ENCODE results near the gene CDC37.
A peak's percentile ranks its signal among the peaks of the same experiment; 100 is the strongest.

Gene CDC37

DNA sequence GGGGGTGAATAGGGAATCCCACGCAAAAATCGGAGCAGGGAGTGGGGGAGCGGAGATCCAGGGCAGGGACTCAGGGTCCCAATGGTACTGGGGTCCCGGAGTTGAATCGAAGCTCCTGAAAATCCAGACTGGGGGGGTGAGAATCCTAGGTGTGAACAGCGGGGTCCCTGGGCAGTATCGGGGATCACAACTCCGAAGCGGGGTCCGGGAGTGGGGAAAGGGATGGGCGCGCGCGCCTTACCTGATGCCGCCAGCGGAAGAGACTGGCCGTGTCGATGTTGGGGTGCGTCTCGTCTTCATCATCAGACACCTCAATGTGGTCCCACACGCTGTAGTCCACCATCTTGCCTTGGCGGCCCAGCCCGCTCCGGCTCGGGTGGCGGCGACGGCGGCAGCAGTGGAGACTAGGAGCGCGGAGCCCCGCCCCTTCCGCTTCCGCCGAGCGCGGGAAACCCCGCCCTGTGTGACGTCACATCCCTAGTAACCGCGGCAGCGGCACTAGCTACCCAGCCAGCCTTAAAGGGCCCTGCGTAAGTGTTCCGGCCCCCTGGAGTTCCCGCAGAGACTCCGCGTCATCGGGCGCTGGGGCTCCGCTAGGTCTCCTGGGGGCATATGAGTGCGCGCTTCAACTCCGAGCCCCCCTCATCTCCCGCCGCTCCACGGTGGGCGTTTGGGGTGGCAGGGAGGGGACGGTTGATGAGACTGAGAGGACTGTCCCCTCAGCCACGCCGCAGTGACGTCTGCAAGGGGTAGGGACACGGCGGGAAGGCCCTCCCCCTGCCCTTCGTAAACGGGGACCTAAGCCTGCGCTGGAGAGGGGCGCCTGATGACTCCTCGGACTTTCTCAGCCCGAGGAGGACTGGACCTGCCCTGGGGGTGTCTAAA is at the start of gene CDC37:
TSS of gene CDC37 (minus strand) at position 406 of the 885 bp plus-strand sequence. CDS start at position 343, 63 bp downstream.
- peak within 1 kb of the TSS; percentile 74 for H3K4me3 ChIP-seq (ENCODE audit: low read length)
- DNase-seq (ENCODE audit: low read depth): peak; percentile 97
- TF ChIP-seq, protein P1, sequence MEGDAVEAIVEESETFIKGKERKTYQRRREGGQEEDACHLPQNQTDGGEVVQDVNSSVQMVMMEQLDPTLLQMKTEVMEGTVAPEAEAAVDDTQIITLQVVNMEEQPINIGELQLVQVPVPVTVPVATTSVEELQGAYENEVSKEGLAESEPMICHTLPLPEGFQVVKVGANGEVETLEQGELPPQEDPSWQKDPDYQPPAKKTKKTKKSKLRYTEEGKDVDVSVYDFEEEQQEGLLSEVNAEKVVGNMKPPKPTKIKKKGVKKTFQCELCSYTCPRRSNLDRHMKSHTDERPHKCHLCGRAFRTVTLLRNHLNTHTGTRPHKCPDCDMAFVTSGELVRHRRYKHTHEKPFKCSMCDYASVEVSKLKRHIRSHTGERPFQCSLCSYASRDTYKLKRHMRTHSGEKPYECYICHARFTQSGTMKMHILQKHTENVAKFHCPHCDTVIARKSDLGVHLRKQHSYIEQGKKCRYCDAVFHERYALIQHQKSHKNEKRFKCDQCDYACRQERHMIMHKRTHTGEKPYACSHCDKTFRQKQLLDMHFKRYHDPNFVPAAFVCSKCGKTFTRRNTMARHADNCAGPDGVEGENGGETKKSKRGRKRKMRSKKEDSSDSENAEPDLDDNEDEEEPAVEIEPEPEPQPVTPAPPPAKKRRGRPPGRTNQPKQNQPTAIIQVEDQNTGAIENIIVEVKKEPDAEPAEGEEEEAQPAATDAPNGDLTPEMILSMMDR (IDR thresholded peaks at IDR 0.05; ENCODE audit: insufficient read depth, low read depth, low read length, missing control alignments): no peak

DNA sequence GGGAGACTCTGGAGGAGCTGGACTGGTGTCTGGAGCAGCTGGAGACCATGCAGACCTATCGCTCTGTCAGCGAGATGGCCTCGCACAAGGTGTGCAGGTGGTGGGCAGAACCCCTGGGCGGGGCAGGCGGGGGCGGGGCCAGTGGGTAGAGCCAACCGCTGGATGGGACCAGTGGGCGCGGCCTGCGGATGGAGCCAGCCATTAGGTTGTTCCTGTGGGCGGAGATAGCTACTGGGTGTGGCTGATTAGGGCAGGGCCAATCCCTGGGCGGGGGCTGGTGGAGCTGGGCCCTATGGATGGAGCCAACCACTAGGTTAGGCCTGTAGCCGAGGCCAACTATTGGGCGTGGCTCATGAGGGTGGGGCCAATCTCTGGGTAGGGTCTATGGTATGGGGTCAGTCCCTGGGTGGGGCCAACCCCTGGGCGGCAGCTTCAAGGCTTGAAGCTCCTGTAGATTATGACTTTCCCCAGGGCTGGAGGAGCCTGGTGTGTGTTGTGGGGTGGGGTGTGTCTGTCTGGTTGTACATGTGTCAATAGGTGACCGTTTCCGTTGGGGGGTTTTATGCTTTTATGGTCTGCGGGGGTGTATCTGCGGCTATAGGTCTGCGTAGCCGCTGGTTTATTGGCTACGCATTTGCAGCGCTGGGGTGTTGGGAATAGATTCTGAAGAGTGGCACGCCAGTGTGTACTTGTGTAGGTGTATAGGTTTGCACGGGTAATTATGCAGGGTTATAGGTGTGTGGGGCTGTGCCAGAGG is 47.7 kb upstream of the CDC37 start:
- DNase-seq (ENCODE audit: low read depth): no peak
- H3K4me3 ChIP-seq (ENCODE audit: low read length): no peak overlapping the region
- TF ChIP-seq, protein P1 (IDR thresholded peaks at IDR 0.05; ENCODE audit: insufficient read depth, low read depth, low read length, missing control alignments): no peak

DNA sequence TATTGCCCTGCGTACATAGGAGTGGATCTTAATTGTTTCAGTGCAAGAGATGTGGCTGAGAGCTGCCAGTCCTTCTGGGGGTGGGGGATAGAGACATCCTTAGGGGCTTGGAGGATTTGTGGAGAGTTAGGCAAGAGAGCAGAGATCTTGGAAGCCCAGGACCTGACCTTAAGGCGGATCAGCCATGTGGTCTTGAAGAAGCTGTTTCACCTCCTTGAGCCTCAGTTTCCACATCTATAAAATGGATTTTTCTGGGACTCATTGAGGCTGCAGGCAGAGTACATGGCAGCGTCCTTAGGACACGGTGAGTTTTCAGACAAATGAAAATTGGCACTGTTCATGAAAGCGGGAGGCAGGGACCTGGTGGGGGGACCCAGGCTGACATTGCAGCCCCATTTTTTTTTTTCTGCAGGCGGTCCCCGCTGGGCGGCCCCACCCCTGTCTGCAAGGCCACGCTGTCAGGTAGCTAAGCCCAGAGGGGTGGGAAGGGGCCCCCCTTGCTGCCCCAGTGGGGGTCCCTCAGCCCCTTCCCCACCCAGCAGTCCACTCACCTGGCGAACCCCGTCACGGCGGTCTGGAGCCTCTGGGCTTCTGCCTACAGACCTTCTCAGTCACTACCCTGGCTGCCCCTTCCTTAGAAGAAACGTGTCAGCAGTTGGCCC is 47.0 kb upstream of the CDC37 start:
- H3K4me3 ChIP-seq (ENCODE audit: low read length): no peak overlapping the region
- TF ChIP-seq, protein P1 (IDR thresholded peaks at IDR 0.05; ENCODE audit: insufficient read depth, low read depth, low read length, missing control alignments): no peak
- DNase-seq (ENCODE audit: low read depth): no peak

DNA sequence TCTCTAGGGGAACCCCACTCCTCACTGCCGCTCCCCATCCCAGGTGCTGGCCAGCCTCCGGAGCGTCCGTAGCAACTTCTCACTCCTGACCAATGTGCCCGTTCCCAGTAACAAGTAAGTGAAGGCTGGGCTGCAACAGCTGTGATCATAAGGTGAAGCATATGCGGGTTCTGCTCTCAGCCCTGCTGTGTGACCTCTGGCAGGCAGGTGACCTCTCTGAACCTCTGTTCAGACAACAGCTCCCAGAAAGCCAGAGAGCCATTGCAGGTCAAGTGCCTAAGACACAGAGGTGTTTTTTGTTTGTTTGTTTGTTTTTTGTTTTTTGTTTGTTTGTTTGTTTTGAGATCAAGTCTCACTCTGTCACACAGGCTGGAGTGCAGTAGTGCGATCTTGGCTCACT is 45.7 kb upstream of the CDC37 start:
- DNase-seq (ENCODE audit: low read depth): no peak
- TF ChIP-seq, protein P1 (IDR thresholded peaks at IDR 0.05; ENCODE audit: insufficient read depth, low read depth, low read length, missing control alignments): no peak
- no peak overlapping the region for H3K4me3 ChIP-seq (ENCODE audit: low read length)

DNA sequence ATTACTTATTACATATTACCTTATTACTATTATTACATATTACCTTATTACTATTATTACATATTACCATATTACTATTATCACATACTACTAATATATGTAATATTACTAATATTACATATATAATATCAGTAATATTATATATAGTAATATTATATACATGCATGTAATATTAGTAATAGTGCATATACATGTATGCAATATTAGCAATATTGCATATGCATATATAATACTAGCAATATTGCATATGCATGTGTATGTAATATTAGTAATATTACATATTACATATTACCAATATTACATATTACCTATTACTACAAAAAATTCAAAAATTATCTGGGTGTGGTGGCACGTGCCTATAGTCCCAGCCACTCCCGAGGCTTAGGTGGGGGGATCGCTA is 39.4 kb upstream of the CDC37 start:
- no peak overlapping the region for H3K4me3 ChIP-seq (ENCODE audit: low read length)
- TF ChIP-seq, protein P1 (IDR thresholded peaks at IDR 0.05; ENCODE audit: insufficient read depth, low read depth, low read length, missing control alignments): no peak
- no peak for DNase-seq (ENCODE audit: low read depth)

DNA sequence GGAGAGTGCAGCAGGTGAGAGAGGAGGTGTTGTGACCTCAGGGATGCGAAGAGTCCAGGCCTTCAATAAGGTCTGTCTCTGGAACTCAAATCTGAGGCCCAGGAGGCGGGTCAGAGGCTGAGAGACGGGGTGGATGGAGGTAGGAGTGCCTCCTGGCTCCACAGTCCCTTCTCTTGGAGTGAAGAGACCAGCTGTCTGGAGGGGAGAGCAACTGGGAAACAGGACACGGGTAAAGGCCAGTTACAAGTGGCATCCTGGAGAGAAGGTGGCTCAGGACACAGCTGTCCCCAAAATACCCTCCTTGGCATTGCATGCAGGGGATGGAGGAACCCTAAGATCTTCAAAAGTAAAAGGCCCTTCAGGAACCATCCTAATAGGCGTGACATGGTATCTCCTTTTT is 36.2 kb upstream of the CDC37 start:
- H3K4me3 ChIP-seq (ENCODE audit: low read length): no peak overlapping the region
- DNase-seq (ENCODE audit: low read depth): no peak
- TF ChIP-seq, protein P1 (IDR thresholded peaks at IDR 0.05; ENCODE audit: insufficient read depth, low read depth, low read length, missing control alignments): no peak

All from epithelial cell of esophagus (primary cell).